HG03432 (cell line): Measurements from ENCODE around the gene CP.

Experiments
- ATAC-seq: cut with Tn5 transposase; IDR thresholded peaks from one replicate; pipeline ENCODE4 v1.9.1; 2021; ENCODE audit warnings: mild to moderate bottlenecking, moderate library complexity; ENCODE audit not compliant: unreplicated experiment

Gene CP

DNA sequence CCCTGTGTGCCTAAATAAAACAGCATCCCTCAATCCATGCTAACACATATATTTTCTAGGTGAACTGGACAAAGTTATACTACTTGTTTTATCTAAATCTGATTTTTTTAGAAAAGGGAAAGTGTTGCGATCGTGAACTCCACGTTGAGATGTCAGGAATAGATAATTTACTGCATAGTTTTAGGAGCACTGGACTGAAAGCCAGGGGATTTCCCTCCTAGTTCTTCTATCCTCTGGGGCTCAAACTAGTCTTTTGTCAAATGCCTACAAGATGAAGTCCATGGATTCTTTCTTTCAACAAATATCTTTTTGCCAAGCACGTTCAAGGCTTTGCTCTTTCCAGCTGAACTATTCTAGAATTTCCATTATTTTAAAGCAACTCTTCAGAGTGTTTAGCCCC, 92.8 kb downstream of the CP start:
- peak; percentile 6 for ATAC-seq

DNA sequence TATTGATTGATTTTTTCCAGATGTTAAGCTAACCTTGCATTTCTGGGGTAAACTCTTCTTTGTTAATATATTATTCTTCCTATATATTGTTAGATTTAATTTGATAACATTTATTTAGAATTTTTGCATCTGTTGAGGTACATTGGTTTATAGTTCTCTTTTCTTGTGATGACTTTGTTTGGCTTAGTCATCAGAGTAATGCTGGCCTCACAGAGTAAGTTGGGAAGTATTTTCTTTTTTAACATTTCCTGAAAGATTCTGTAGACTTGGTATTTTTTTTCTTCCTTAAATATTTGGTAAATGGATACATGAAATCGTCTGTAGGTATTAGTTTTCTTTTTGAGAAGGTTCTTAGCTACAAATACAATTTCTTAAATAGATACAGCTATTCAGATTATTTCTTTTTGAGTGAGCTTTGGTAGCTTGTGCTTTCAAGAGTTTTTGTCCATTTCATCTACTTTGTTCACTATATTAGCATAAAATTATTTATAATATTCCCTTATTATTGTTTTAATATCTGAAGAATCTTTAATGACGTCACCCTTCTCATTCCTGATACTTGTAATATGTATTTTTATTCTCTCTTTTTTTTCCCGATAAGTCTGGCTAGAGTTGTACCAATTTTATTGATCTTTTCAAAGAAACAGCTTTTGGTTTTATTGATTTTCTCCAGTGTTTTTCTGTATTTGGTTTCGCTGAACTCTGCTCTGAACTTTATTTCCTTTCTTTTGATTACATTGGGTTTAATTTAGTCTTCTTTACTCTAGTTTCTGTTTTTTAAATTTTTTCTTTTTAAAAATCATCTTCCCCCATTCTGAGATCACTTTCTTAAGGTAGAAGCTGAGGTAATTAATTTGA, 98.7 kb downstream of the CP start:
- ATAC-seq = no peak
